ENCODE measurements around the gene SPACA7.
"Not testable (repeated sequence)": the region's sequence is repeated elsewhere in the genome, so short reads cannot be mapped to it uniquely, and the experiment has no call there.

The SPACA7 gene

DNA sequence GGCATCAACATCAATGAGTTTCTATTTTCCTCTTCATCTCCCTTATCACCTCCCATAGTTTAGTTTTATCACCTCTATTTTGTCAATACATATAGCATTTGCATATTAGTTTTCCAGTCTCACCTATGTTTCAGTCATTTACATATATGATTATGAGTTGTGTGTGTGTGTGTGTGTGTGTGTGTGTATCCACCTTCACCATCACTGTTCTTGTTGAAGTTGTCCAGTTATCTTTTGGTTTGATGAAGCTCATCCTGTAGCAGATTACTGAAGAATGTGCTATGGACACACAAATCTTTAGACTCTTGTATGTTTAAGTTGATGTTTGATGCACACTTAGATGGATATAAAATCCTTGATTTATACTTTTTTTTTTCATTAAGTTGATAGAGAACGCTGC is 40.5 kb downstream of the SPACA7 start:
- no peak for DNase-seq (ENCODE audit: extremely low read depth in 1 of 2, low read depth in 1 of 2)

DNA sequence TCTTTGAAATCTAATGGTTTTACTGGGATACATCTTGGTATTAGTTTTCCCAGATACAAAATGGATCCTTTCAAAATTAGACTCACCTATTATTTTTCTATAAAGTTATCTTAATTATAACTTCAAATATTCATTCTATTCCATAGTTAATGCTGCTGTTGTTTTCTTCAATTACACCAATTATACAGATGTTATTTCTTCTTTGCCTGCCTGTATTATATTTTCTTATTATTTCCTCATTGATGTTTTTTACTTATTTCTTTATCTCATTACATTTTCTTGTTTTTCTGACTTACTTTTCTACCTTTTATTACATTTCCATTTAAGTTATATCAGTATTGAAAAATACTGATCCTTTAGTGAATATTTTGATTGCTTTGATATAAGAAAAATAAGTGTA is 40.9 kb downstream of the SPACA7 start:
- no peak for DNase-seq (ENCODE audit: extremely low read depth in 1 of 2, low read depth in 1 of 2)

DNA sequence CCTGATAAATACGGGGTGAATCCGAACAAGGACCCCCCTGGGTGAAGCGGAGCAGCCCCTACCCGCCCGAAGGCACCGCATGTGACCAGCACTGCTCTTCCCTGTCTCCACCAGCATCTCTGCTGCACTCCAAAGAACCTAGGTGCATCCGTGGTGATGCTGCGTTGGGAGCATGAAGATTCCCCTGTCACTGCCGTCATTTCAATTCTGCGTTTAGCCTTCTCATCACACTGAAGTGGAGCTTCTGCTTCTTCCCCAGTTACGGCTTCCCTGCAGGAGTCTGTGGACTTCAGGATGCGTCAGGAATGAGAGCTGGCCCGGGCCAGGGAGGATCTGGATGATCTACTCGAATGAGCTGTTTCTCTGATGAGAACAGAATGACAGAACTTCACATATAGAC is 47.9 kb downstream of the SPACA7 start:
- no peak for DNase-seq (ENCODE audit: extremely low read depth in 1 of 2, low read depth in 1 of 2)

DNA sequence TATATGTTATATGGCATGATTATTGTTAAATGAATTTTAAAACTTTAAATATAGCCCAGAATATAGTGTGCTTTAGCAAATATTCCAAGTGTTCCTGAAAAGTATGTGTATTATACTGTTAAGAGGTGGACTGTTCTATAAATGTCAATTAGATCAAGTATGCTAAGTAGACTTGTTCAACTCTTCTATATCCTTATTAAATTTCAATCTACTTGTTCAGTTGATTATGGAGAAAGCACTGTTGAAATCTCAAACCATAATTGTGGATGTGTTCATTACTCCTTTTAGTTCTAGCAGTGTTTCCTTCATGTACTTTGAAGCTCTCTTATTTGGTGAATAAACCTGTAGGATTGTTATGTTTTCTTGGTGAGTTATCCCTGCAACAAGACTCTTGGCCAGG is 52.5 kb downstream of the SPACA7 start:
- no peak for DNase-seq (ENCODE audit: extremely low read depth in 1 of 2, low read depth in 1 of 2)

DNA sequence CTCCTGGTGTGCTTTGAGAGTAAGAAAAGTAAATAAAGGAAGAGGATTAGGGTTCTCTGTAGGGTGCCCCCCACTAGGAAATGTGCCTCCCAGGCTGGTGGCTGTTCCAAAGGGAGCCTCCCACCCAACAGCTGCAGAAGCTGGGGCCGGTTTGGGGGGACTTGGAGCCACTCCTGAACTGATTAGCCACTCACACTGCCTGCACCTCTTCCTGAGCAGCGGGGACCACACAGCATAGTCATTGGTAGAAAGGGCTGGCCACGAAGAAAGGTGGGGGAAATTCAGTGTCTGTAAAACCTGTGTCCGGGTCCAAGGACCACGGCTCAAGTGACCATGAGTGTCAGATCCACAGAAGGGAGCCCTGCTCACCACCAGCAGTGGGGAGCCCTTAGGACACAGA is 55.6 kb downstream of the SPACA7 start:
- DNase-seq (ENCODE audit: extremely low read depth in 1 of 2, low read depth in 1 of 2) = no peak

DNA sequence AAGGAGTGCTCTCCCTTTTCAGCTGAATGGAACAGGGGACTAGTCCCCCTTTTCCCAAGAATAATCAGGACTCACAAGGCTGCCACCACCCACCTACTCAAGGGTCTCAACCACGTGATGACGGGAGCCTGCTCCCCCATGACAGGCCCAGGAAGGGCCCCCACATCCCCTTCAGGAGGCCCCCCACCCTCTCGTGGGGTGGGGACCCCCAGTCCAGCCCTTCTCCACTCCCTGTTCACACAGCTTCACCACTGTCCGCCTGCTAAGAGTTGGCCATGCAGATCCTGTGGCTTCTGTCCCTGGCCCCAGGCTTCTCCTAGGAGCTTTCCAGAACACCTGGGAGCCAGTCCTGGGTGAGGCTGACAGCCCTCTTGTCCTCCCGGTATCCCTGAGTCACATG is 56.6 kb downstream of the SPACA7 start:
- not testable (repeated sequence) for DNase-seq (ENCODE audit: extremely low read depth in 1 of 2, low read depth in 1 of 2)

DNA sequence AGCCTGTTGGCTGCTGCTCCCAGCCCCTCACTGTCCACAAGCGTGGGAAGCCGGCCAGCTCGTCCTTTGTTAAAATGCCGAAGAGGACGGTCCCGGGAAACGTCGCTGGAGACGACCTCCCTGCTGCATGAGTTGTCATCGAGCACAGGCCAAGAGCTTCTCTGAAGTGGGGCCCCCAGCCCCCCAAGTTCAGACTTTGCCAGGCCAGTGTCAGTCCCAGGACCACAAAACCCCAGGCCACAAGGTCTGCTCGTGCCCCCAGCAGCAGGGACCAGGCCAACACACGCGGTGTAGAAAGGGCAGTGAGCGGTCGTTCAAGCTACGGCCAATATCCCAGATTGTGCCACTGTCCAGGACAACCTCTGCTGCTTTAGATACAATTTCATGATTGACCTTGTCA is 57.4 kb downstream of the SPACA7 start:
- DNase-seq (ENCODE audit: extremely low read depth in 1 of 2, low read depth in 1 of 2) = not testable (repeated sequence)

DNA sequence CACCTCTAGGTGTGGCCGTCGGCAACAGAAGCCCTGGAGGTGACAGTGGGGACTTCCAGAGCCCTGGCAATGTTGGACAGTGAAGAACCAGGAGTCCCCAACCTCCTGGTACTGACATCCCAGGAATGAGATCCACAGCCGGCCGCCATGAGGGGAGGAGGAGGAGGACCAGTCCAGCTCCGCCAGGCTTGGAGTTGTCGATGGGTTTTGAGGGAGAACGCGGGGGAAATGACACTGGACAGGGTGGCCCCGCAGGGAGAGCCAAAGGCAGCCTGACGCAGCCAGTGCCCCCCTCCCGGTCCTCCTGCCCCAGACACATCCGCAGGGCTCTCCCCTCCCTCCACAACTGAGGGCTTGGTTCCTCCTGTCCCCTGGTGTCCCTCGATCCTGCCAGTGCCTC is 57.9 kb downstream of the SPACA7 start:
- no peak for DNase-seq (ENCODE audit: extremely low read depth in 1 of 2, low read depth in 1 of 2)

DNA sequence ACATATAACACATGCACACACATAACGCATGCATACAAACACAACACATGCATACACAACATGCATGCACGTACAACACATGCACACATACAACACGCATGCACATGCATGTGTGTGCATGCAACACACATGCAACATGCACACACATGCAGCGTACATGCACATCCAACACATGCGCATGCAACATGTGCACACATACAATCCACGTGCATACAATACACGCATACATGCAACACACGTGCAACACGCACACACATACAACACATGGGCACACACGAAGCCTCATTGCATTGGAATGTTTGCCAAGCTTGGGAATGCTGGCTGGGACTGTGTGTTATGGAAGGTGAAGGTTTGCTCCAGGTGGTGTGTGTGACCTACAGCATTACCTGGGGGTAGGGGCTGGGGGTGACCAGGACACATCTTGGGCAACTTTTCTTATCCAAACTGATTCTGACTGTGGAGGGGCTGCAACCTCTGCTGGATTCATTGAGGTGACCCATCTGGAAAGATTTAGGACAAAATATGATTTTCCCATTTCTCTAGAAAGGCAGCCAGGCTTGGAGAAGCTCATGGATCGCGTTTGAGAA is 58.9 kb downstream of the SPACA7 start:
- DNase-seq (ENCODE audit: extremely low read depth in 1 of 2, low read depth in 1 of 2) = no peak

DNA sequence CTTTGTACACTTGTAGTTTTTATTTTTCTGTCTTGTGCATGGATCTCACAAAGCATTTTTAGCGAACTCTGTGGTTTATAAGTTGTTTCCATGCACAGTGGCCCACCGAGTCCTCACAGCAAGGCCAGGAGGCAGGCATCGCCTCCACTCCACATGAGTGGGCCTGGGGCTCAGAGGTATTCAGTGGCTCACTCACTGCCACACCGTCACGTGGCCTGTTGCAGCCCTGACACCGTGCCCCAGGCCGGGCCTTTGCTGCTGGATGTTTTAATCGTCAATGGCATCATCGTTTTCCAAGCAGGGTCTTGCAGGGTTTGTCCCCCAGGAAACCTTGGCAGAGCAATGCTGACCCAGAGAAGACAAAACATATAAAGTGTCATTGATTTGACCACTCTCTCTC is 59.8 kb downstream of the SPACA7 start:
- DNase-seq (ENCODE audit: extremely low read depth in 1 of 2, low read depth in 1 of 2) = no peak

DNA sequence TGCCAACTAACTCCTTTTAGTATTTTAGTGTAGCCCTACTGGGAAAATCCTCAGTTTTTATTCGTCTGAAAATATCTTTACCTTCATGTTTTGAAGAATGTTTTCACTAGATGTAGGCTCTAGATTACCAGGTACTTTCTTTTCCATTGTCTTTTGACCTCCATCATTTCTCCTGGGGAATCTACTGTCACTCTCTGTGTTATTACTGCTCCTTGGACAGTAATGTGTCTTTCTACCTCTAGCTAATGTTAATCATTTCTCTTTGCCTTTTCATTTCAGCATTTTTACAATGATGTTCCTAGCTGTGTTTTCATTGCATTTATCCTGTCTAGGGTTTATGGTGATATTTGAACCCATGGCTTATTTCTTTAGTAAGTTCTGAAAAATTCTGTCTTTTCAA is 61.9 kb downstream of the SPACA7 start:
- DNase-seq (ENCODE audit: extremely low read depth in 1 of 2, low read depth in 1 of 2) = no peak

DNA sequence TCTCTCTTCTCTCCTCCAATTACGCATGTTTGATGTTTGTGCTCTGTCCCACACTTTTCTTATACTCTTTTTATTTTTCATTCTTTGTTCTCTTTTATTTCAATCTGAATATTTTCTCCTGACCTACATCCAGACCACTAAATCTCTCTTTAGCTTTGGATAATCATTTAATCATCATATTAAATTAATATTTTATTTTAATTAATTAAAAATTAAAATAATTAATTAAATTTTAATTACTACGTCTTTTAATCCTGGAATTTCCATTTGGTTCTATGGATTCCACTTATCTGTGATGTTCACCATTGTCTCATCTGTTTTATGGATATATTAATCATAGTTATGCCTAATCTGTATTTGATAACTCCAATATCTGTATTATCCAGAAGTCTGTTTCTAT is 62.4 kb downstream of the SPACA7 start:
- no peak for DNase-seq (ENCODE audit: extremely low read depth in 1 of 2, low read depth in 1 of 2)

DNA sequence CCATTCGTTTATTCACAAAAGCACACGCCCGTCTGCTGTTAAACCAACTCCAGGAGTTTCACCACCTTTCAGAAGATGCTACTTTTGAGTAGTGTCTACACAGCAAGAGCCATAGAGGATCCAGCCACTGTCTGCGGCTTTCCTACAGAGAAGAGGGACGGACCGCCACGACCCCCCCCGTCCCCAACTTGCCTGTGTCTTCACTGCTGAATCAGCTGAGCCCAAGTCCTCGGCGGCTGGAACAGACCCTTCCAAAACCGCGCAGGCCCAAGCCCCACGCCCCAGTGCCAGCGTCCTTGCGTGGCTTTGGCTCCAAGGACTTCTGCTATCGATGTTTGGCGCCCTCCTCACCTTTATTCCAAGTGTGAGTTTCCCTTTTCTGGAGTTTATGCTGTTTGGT is 65.1 kb downstream of the SPACA7 start:
- no peak for DNase-seq (ENCODE audit: extremely low read depth in 1 of 2, low read depth in 1 of 2)

DNA sequence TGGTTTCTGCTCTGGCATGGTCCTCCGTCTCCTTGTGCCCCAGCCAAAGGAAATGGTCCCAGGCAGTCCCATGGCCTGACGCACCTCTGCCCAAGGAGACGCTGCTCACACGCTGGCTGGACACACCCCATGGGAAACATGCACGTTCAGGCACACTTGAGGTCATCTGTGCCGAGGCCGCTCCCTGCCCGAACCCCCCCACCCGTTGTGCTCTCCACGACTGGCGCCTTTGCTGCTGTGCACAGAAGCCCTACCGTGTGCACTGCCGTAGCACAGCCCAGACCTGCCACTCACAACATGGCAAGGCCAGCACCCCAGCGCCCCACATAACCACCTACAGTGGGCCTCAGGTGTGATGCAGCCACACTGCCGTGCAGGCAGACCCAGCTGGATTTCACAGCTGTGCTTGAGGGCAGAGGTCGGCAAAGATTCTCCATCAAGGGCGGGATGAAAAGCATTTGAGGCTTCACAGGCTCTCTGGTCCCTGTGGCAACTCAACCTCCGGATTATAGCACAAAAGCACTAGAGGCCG is 65.7 kb downstream of the SPACA7 start:
- no peak for DNase-seq (ENCODE audit: extremely low read depth in 1 of 2, low read depth in 1 of 2)

DNA sequence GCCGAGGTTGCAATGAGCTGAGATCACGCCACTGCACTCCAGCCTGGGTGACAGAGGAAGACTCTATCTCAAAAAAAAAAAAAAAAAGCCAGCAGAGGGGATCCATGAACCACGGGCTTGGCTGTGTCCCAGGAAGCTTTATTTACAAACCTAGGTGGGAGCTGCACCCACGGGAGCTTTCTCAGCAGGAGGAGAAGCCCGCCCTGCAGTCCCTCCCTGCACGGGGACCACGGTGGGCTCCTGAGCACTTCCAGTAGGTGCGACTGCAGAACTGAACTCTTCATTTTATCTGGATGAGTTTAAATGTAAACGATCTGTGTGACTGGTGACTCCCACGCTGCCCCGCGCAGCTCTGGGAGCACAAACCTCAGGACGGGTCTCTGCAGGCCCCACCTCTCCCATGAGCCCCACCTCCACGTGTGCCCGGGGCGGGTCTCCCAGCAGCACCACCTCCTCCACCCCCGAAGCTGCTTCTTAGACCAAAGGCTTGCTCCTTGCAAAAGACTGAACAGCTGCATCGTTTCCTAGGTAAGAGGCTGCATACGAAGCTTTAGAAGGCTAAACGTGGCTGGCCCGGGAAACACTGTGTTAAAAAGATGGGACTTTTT is 66.4 kb downstream of the SPACA7 start:
- DNase-seq (ENCODE audit: extremely low read depth in 1 of 2, low read depth in 1 of 2) = no peak

DNA sequence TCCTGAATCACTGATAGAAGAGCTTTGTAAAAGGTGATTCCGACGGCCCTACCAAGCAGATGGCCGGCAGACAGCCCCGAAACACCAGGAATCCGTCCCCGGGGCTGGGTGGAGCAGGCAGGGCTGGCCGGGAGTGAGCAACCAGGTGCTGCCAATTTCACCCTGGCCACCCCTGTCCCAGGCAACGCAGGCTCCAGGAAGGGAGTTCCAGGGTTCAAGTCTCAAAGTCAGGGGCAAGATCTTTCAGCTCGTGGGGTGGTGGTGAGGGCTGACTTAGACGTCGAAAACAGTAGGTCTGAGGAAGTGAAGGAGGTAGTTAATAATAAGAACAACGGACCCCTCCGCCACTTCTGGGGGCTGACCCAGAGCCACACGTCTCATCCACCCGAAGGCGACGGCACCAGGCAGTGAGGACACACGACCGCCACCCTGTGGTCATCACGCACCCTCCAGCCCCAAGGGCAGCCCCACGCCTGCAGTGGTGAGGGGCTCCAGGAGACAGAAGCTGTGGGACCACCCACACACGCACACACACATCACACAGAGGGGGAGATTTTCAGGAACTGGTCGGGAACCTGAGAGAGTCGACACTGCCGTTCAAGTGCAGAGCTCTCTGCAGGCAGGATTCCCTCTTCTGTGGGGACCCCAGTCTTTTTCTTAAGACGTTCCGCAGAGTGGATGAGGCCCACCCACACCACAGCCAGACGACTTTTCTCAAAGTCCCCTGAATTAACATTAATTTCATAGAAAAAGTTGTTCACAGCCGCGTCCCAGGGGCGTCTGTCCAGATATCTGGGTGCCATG is 67.2 kb downstream of the SPACA7 start:
- DNase-seq (ENCODE audit: extremely low read depth in 1 of 2, low read depth in 1 of 2) = no peak

DNA sequence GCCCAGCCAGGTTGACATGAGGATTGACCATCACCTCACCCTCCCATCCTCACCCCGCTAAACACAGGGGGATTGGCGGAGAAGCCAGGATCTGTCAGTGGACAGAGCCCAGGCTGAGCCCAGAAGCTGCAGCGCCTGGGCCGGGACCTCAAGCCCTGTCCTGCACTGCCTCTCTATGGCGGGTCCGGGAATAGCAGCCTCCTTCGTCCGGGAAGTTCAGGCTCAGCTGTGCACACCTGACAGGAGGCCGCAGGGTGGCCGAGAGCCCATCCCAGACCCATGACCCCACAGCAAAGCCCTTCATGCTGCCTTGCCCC is 67.8 kb downstream of the SPACA7 start:
- peak; percentile 23 to 27 for DNase-seq (ENCODE audit: extremely low read depth in 1 of 2, low read depth in 1 of 2)

DNA sequence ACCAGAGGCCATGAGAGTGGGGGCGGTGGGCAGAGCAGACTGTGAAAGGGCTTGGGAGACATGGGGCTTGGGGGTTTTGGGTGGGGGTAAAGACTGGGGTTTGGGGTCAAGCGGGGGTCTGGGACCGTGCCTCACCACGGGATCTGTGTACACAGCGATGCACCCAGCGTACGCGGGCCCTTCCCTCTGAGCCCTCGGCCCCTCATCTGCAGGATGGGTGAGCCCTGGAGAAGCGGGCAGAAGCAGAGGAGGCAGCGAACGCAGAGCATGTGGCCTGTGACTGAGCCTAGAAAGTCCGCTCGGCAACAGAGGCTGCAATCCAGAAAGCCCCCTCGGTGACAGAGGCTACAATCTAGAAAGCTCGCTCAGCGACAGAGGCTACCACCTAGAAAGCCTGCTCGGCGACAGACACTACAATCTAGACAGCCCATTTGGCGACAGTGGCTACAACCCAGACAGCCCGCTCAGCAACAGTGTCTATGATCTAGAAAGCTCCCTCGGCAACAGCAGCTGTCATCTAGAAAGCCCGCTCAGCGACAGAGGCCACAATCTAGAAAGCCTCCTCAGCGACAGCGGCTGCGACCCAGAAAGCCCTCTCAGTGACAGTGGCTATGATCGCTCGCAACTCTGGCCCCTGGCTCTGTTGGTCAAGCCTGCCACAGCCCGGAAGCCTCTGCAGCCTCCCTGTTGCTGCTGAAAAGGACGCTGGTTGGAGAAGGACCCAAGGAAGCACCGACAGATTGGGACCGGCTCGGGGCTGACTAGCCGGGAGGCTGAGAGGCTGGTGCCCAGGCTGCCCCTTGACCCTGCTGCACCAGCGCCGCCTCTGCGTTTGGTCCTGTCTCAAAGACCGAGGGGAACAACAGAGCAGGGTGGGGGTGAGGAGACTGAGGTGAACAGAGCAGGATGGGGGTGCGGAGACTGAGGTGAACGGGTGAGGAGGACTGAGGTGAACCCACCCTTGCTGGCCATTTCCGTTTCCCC is 68.6 kb downstream of the SPACA7 start:
- no peak for DNase-seq (ENCODE audit: extremely low read depth in 1 of 2, low read depth in 1 of 2)

DNA sequence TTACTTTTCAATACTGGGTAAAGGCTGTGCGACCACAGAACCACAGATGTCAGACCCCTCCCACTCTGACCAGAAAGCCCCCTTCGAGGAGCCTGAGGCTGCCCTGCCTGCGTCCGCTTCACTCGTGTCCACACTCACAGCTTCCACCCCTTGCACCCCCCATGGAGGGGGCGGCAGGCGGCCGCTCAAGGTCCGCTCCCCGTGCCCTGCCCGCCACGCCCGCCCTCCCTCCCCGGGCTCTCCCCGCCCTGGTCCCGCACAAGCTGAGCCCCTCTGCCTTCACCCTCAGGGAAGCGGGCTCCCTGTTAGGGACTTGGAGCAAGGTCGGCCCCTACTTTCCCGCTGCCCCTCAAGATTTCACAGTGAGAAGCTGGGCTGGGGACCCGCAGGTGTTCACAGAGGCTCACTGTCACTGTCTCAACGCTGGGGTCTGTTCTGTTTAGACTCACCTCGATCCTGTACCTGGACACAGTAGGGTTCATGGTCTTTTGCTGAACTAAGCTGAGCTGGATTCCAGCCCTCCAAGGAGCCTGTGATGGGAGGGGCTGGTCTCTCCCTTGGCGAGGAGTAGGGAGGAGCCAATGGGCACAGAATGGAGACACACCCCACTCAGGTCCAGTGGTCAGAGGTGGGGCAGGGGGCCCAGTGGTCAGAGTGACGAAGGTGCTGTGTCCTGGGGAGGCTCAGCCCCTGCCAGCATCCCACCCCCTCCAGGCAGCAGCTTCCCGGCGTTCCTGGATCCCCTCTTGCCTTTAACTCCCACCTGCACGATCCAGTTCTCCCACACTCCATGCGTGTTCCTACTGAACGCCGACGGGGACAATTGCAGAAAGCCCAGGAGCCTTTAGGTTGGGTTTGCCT is 69.5 kb downstream of the SPACA7 start:
- no peak for DNase-seq (ENCODE audit: extremely low read depth in 1 of 2, low read depth in 1 of 2)

DNA sequence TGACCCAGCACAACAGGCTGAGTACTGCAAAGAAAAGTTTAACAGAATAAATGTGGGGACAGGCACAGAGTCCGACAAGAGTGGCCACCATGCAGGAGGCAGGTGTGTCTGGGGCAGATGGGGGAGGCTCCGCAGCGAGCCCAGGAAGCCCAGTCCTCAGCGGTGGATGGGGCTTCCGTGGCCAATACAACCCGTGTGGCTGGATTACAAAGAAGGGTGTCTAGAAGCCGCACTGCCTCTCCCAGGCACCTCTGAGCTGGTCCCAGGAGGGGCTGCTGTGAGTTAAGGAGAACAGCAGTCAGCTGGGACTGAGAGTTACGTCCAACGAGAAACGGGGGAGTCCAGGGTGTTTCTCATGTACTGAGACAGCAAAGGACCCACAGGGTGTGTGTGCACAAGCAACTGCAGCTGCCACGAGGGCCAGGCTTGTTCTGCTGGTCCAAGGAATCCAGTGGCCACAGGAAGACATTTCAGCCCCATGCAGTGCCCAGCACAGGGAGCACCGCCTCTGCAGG is 70.2 kb downstream of the SPACA7 start:
- no peak for DNase-seq (ENCODE audit: extremely low read depth in 1 of 2, low read depth in 1 of 2)

Data from stimulated activated CD8-positive, alpha-beta memory T cell treated with anti-CD3 and anti-CD28 coated beads, Interleukin-7, amount 100 ng/mL, for 48 hours (primary cell).